KMS-11 (cell line): ENCODE data around the gene TRIM63.
A peak's percentile ranks its signal among the peaks of the same experiment; 100 is the strongest.

Experiments
- H2AFZ ChIP-seq: fragments of 200-600 bp; sonication (generic); 2 replicates; pipeline ENCODE4 v1.6.1; 2016; ENCODE audit warnings: antibody characterized with exemption, mixed run types, low read depth
- H3K27ac ChIP-seq: fragments of 200-600 bp; sonication (generic); 2 replicates; pipeline ENCODE4 v1.6.1; 2016; ENCODE audit warnings: mild to moderate bottlenecking, mixed run types
- H3K27me3 ChIP-seq: fragments of 200-600 bp; sonication (generic); 2 replicates; pipeline ENCODE4 v1.6.1; 2017; ENCODE audit warnings: mild to moderate bottlenecking, low read depth, mixed run types, moderate library complexity; ENCODE audit not compliant: insufficient read depth
- H3K36me3 ChIP-seq: fragments of 200-600 bp; sonication (generic); 2 replicates; pipeline ENCODE4 v1.6.1; 2017; ENCODE audit warnings: mild to moderate bottlenecking, mixed run types; ENCODE audit not compliant: insufficient read depth
- H3K4me1 ChIP-seq: fragments of 200-600 bp; sonication (generic); 2 replicates; pipeline ENCODE4 v1.6.1; 2016; ENCODE audit warnings: mild to moderate bottlenecking, low read depth, mixed run types; ENCODE audit not compliant: poor library complexity, severe bottlenecking
- H3K4me2 ChIP-seq: fragments of 200-600 bp; sonication (generic); 2 replicates; pipeline ENCODE4 v1.7.0; 2016; ENCODE audit warnings: mild to moderate bottlenecking, mixed run types
- H3K4me3 ChIP-seq: fragments of 200-600 bp; sonication (generic); IDR thresholded peaks from 2 replicates; pipeline ENCODE4 v1.6.1; 2017; ENCODE audit warnings: low read depth, low read length, mixed read lengths; ENCODE audit not compliant: insufficient read depth
- H3K79me2 ChIP-seq: fragments of 200-600 bp; sonication (generic); 2 replicates; pipeline ENCODE4 v1.6.1; 2016; ENCODE audit warnings: low read depth, mixed run types; ENCODE audit not compliant: insufficient read depth
- H3K9ac ChIP-seq: fragments of 200-600 bp; sonication (generic); 2 replicates; pipeline ENCODE4 v1.6.1; 2016; ENCODE audit warnings: mild to moderate bottlenecking, mixed run types
- H4K20me1 ChIP-seq: fragments of 200-600 bp; sonication (generic); 2 replicates; pipeline ENCODE4 v1.6.1; 2016; ENCODE audit warnings: mild to moderate bottlenecking, mixed run types; ENCODE audit not compliant: insufficient read depth
- TF ChIP-seq, protein P1 (sequence below): fragments of 200-600 bp; sonication (generic); conservative IDR thresholded peaks from 2 replicates; pipeline ENCODE4 v1.6.1; 2017; ENCODE audit warnings: low read depth, mild to moderate bottlenecking, antibody characterized with exemption, low read length, moderate library complexity, mixed read lengths

Gene TRIM63

DNA sequence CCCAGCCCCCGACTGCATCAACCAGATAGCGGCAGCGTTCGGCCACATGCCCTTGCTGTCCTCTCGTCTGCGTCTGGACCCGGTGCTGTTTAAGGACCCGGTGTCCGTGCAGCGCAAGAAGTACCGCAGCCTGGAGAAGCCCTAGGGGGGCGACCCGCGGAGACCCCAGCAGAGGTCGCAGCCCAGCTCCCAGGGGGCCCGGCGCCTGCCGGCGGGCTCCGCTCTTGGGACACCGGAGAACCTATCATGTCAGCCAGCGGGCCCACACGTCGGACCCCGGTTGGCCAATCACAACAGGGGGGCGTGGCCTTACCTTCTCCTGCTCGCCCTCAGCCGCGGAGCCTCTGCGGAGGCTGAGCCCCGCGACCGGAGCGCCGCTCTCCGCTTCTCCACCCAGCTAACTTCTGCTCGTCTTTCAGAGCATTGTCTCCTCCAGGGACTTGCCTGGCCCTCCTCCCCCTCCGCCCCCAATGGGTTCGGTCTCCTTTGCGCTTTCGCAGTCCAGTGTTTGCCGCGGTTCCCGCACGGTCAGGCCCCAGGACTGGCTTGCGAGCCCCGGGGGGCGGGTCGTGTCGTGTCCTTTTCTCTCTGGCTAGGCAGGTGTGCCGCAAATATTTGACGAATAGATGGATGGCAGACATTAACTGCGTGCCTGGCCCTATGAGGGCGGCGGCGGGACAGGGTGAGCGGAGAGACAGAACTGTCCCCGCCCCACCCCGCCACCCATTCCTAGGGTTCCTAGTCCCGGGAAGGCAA, 32.0 kb downstream of the TRIM63 start:
- Histone ChIP-seq H3K4me2 (peak overlapping the region; percentile 99), H3K36me3 (no peaks in the 10 kb centered on the region), H2AFZ (peak overlapping the region; percentile 100), H3K9ac (peak overlapping the region; percentile 18; the same call in 1 of the 2 replicates), H3K4me1 (no peaks in the 10 kb centered on the region), H3K4me3 (peak overlapping the region; percentile 97), H4K20me1 (no peaks in the 10 kb centered on the region), H3K27ac (no peak overlapping the region), H3K27me3 (peaks cover 15% of the 10 kb centered on the region; the same call in 1 of the 2 replicates), H3K79me2 (no peaks in the 10 kb centered on the region)
- TF ChIP-seq, protein P1, sequence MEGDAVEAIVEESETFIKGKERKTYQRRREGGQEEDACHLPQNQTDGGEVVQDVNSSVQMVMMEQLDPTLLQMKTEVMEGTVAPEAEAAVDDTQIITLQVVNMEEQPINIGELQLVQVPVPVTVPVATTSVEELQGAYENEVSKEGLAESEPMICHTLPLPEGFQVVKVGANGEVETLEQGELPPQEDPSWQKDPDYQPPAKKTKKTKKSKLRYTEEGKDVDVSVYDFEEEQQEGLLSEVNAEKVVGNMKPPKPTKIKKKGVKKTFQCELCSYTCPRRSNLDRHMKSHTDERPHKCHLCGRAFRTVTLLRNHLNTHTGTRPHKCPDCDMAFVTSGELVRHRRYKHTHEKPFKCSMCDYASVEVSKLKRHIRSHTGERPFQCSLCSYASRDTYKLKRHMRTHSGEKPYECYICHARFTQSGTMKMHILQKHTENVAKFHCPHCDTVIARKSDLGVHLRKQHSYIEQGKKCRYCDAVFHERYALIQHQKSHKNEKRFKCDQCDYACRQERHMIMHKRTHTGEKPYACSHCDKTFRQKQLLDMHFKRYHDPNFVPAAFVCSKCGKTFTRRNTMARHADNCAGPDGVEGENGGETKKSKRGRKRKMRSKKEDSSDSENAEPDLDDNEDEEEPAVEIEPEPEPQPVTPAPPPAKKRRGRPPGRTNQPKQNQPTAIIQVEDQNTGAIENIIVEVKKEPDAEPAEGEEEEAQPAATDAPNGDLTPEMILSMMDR: no peak

DNA sequence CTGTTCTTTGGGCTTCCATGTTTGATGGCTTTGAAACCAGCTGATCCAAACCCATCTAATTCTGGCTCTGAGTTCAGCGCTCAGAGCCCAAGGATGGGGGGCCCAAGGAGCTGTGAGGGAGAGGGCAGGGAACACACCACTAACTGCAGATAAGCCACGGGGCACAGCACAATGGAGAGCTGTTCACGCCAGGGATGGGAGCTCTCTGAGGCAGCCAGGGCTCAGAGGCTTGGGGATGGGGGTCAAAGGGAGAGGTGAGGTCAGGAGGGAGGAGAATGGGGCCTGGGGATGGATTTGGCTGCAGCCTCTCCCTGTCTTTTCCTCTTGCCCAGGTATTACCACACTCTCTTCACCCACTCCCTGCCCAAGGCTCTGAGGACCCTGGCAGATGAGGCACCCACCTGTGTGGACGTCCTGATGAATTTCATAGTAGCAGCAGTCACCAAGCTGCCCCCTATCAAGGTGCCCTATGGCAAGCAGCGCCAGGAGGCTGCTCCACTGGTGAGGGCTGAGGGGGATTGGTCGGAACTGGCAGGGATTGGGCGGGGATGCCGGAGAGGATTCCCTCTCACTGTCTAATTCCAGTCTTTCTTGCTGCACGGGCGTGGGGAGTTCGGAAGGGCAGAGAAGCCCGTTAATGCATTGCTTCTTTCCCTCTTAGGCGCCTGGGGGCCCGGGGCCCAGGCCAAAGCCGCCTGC, 32.8 kb downstream of the TRIM63 start:
- no peak overlapping the region for H3K27ac ChIP-seq
- no peak overlapping the region for H3K4me3 ChIP-seq
- H2AFZ ChIP-seq: peak overlapping the region; percentile 100
- TF ChIP-seq, protein P1: no peak
- H4K20me1 ChIP-seq: no peaks in the 10 kb centered on the region
- no peaks in the 10 kb centered on the region for H3K79me2 ChIP-seq
- peak overlapping the region; percentile 99 for H3K4me2 ChIP-seq
- H3K36me3 ChIP-seq: no peaks in the 10 kb centered on the region
- no peaks in the 10 kb centered on the region for H3K4me1 ChIP-seq
- H3K9ac ChIP-seq: peak overlapping the region; percentile 18; the same call in 1 of the 2 replicates
- H3K27me3 ChIP-seq: peaks cover 15% of the 10 kb centered on the region; the same call in 1 of the 2 replicates

DNA sequence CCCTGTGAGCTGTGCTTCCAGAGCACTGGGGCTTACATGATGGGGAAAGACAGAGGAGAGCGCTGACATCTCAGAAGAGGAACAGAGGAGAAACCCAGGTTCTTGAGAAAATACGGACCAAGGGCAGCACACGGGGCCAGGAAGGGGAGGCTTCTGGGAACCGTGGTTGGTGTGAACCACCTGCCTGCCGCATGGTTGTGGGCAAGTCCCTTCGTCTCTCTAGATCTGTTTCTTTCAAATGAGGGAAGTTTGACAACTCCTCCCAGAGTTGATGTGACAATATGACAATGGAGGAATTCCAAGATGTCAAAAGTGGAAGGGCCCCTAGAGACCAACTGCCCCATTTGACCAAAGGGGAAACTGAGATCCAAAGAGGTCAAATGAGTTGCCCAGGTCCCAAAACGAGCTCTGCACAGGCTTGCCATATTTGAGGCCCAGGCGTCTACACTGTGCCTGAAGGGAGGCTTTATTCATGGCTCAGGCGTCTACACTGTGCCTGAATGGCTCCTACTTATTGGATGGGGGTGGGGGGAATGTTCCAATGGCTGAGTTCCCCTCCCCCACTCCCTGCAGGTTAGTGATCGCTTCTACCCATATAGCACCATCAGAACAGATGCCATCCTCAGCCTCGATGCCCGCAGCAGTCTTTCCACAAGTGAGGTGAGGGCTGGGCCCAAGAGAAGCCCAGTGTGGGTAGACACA, 34.6 kb downstream of the TRIM63 start:
- Histone ChIP-seq H3K9ac (no peak overlapping the region), H3K36me3 (no peaks in the 10 kb centered on the region), H3K27ac (no peak overlapping the region), H4K20me1 (no peaks in the 10 kb centered on the region), H3K79me2 (no peaks in the 10 kb centered on the region), H3K27me3 (peaks cover 15% of the 10 kb centered on the region; the same call in 1 of the 2 replicates), H2AFZ (no peak overlapping the region), H3K4me2 (no peak overlapping the region), H3K4me1 (no peaks in the 10 kb centered on the region), H3K4me3 (no peak overlapping the region)
- TF ChIP-seq, protein P1: no peak

GRCh38 chr1:26031611-26032220, 35.7 kb downstream of the TRIM63 start:
- Histone ChIP-seq H3K27me3 (peaks cover 15% of the 10 kb centered on the region; the same call in 1 of the 2 replicates), H4K20me1 (no peaks in the 10 kb centered on the region), H3K9ac (no peak overlapping the region), H3K79me2 (no peaks in the 10 kb centered on the region), H2AFZ (no peak overlapping the region), H3K4me2 (no peak overlapping the region), H3K27ac (no peak overlapping the region), H3K36me3 (no peaks in the 10 kb centered on the region), H3K4me1 (no peaks in the 10 kb centered on the region), H3K4me3 (no peak overlapping the region)
- TF ChIP-seq, protein P1: no peak
